ENCODE measurements around the gene SLC27A1.

Gene SLC27A1

DNA sequence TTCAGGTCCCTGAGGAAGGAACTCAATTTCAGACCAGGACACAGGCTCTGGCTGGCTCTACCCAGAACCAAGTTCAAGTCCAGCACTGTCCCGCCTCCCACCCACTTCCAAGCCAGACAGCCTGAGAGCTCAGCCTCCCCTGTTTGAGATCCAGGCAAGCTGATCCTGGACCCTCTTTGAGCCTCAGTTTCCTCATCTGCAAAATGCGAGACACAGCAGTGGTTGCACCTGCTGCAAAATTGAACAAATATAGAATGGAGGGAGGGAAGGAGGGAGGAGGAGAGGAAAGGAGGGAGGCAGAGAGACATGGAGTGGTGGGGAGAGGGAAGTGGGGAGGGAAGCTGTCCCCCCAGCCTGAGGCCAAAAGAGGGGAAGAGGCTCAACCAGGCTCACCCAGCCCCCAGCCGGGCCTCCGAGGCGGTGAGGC, 22.6 kb upstream of the SLC27A1 start:
- no CpG with 5 or more reads among the region's 5 CpGs for WGBS, 2 donors (ENCODE audit: extremely low coverage in 2 of 2, insufficient read length in 2 of 2, insufficient replicate concordance in 1 of 2)
- Histone ChIP-seq H4K91ac (ENCODE audit: low read depth, low read length, poor library complexity) (peak overlapping the region; percentile 72), H2BK120ac (ENCODE audit: low read depth, low read length) (no peak overlapping the region), H3K9ac (ENCODE audit: low read depth, low read length, poor library complexity) (peak overlapping the region; percentile 95), H3K9me3 (replicated peaks in 1 of 2; ENCODE audit: control insufficient read depth in 2 of 2, insufficient read depth in 1 of 2, low read depth in 1 of 2, low read length in 2 of 2) (no peaks in the 10 kb centered on the region), H2BK15ac (ENCODE audit: low read length) (peak overlapping the region; percentile 78), H3K4me2 (ENCODE audit: insufficient read depth, low read length, poor library complexity, severe bottlenecking) (peak overlapping the region; percentile 80), H3K18ac (ENCODE audit: low read length) (peak overlapping the region; percentile 98), H2AK5ac (ENCODE audit: low read depth, low read length) (no peak overlapping the region), H2AFZ (ENCODE audit: low read length) (peak overlapping the region; percentile 99), H3K27me3 (ENCODE audit: control insufficient read depth in 3 of 3, insufficient read depth in 3 of 3, low read depth in 1 of 3, low read length in 3 of 3) (peaks cover 0 to 11% (median 0%) of the 10 kb centered on the region in 3 experiments), H3K4me1 (ENCODE audit: control insufficient read depth in 2 of 2, insufficient read depth in 1 of 2, low read depth in 1 of 2, low read length in 2 of 2) (peaks cover 0 to 2% of the 10 kb centered on the region in 2 donors), H2BK5ac (ENCODE audit: low read length) (no peak overlapping the region), H3K14ac (ENCODE audit: low read length) (peak overlapping the region; percentile 64), H3K36me3 (replicated peaks in 1 of 2; ENCODE audit: control insufficient read depth in 2 of 2, insufficient read depth in 2 of 2, low read length in 2 of 2) (no peaks in the 10 kb centered on the region), H3K23ac (ENCODE audit: low read depth, low read length, poor library complexity) (no peak overlapping the region), H3K4ac (ENCODE audit: low read length) (no peak overlapping the region), H2BK12ac (ENCODE audit: low read length) (no peak overlapping the region), H3K4me3 (ENCODE audit: low read length in 2 of 2) (peak overlapping the region; percentile 54 to 83), H3K27ac (replicated peaks; ENCODE audit: low read length) (no peak overlapping the region), H4K8ac (ENCODE audit: low read depth, low read length) (no peak overlapping the region), H3K79me1 (ENCODE audit: low read depth, low read length) (no peaks in the 10 kb centered on the region)
- no peak for DNase-seq (ENCODE audit: low spot score)

DNA sequence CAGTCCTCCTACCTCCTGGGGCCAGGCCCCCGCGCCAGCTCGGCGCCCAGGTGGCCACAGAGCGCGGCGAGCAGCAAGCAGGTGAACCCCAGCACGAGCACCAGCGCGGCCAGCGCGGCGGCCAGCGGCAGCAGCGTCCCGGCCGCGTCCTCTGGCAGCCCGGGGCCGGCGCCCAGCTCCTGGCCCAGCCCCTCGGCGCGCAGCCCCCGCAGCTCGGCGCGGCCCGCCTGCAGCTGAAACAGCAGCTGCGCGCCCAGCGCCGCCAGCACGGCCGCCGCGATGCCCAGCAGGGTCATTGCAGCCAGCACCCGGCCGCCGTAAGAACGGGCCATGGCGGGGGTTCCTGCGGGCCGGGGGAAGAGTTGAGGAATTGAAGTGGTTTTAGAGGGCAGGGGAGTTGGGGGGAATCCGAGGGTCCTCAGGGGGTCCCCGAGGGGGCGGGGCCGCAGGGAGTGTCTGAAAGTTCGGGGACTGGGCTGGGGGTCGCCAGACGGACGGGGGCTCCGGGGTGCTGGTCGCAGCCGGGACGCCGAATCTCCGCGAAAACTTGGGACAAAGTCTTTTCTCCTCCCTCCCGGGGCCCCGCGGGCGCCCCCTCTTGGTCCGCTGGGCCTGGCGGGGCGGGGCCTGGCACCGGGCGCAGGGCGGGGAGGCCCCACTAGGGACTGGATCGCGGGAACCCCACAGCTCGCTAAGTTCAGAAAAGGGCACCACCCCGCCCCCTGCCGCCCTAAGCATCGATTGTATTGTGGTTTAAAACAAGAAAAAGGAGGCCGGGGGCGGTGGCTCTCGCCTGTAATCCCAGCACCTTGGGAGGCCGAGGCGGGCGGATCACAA, 22.0 kb upstream of the SLC27A1 start, which contains the start of gene TMEM221:
Gene TMEM221, minus strand, starts transcription at position 538 of the 837 bp plus-strand sequence. Its CDS starts 206 bp downstream, at position 332.
- H2AFZ ChIP-seq (ENCODE audit: low read length) = peak within 1 kb of the TSS; percentile 99
- WGBS, 2 donors (ENCODE audit: extremely low coverage in 2 of 2, insufficient read length in 2 of 2, insufficient replicate concordance in 1 of 2) = no CpG with 5 or more reads among the region's 81 CpGs
- DNase-seq (ENCODE audit: low spot score) = no peak

DNA sequence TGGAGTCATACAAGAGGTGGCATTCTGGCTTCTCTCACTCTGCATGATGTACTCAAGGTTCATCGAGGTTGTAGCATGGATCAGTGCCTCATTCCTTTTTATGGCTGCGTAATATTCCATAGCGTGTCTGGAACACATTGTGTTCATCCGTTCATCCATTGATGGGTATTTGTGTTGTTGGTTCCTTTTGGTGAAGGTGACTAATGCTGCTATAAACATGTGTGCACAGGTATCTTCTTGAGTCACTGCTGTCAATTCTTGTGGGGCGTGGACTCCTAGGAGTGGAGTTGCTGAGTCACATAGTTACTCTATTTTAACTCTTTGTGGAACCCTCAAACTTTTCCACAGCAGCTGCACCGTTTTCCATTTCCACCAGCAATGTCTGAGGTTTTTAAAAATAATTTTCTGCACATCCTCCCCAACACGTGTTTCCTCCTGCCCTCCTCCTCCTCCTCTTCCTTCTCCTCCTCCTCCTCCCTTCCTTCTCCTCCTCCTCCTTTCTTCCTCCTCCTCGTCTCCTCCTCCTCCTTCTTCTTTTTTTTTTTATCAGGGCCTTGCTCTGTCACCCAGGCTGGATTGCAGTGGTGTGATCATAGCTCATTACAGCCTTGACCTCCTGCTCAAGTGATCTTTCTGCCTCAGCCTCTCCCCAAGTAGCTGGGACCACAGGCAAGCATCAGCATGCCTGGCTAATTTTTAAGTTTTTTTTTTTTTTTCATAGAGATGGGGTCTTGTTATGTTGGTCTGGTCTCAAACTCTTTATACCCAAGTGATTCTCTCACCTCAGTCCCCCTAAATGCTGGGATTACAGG, 19.9 kb upstream of the SLC27A1 start:
- DNase-seq (ENCODE audit: low spot score) = no peak
- no CpG with 5 or more reads among the region's 8 CpGs for WGBS, 2 donors (ENCODE audit: extremely low coverage in 2 of 2, insufficient read length in 2 of 2, insufficient replicate concordance in 1 of 2)

More for the DNA sequence above, 22.0 kb upstream of the SLC27A1 start, which contains the start of gene TMEM221:
- Histone ChIP-seq H3K36me3 (replicated peaks in 1 of 2; ENCODE audit: control insufficient read depth in 2 of 2, insufficient read depth in 2 of 2, low read length in 2 of 2) (no peaks in the 10 kb centered on the region), H3K27me3 (ENCODE audit: control insufficient read depth in 3 of 3, insufficient read depth in 3 of 3, low read depth in 1 of 3, low read length in 3 of 3) (peaks cover 0 to 11% (median 0%) of the 10 kb centered on the region in 3 experiments), H3K9ac (ENCODE audit: low read depth, low read length, poor library complexity) (peak within 1 kb of the TSS; percentile 95), H2BK15ac (ENCODE audit: low read length) (peak within 1 kb of the TSS; percentile 78), H2BK120ac (ENCODE audit: low read depth, low read length) (no peak within 1 kb of the TSS), H4K8ac (ENCODE audit: low read depth, low read length) (no peak within 1 kb of the TSS), H2BK5ac (ENCODE audit: low read length) (no peak within 1 kb of the TSS), H3K23ac (ENCODE audit: low read depth, low read length, poor library complexity) (no peak within 1 kb of the TSS), H3K9me3 (replicated peaks in 1 of 2; ENCODE audit: control insufficient read depth in 2 of 2, insufficient read depth in 1 of 2, low read depth in 1 of 2, low read length in 2 of 2) (no peaks in the 10 kb centered on the region), H2AK5ac (ENCODE audit: low read depth, low read length) (no peak within 1 kb of the TSS), H3K4me2 (ENCODE audit: insufficient read depth, low read length, poor library complexity, severe bottlenecking) (peak within 1 kb of the TSS; percentile 80), H3K14ac (ENCODE audit: low read length) (peak within 1 kb of the TSS; percentile 64), H2BK12ac (ENCODE audit: low read length) (no peak within 1 kb of the TSS), H3K18ac (ENCODE audit: low read length) (peak within 1 kb of the TSS; percentile 98), H3K79me1 (ENCODE audit: low read depth, low read length) (no peaks in the 10 kb centered on the region), H3K4me1 (ENCODE audit: control insufficient read depth in 2 of 2, insufficient read depth in 1 of 2, low read depth in 1 of 2, low read length in 2 of 2) (peaks cover 0 to 2% of the 10 kb centered on the region in 2 donors), H3K4ac (ENCODE audit: low read length) (no peak within 1 kb of the TSS), H4K91ac (ENCODE audit: low read depth, low read length, poor library complexity) (peak within 1 kb of the TSS; percentile 72), H3K4me3 (ENCODE audit: low read length in 2 of 2) (peak within 1 kb of the TSS; percentile 54 to 83), H3K27ac (replicated peaks; ENCODE audit: low read length) (no peak within 1 kb of the TSS)

More for the DNA sequence above, 19.9 kb upstream of the SLC27A1 start:
- H3K18ac ChIP-seq (ENCODE audit: low read length) = no peak overlapping the region
- H3K36me3 ChIP-seq (replicated peaks in 1 of 2; ENCODE audit: control insufficient read depth in 2 of 2, insufficient read depth in 2 of 2, low read length in 2 of 2) = no peaks in the 10 kb centered on the region
- no peak overlapping the region for H2BK15ac ChIP-seq (ENCODE audit: low read length)
- H2AFZ ChIP-seq (ENCODE audit: low read length) = no peak overlapping the region
- H3K27me3 ChIP-seq (ENCODE audit: control insufficient read depth in 3 of 3, insufficient read depth in 3 of 3, low read depth in 1 of 3, low read length in 3 of 3) = peaks cover 4 to 22% (median 12%) of the 10 kb centered on the region in 3 experiments
- no peak overlapping the region for H3K4me3 ChIP-seq (ENCODE audit: low read length in 2 of 2)
- H2AK5ac ChIP-seq (ENCODE audit: low read depth, low read length) = no peak overlapping the region
- H2BK12ac ChIP-seq (ENCODE audit: low read length) = no peak overlapping the region
- H3K4me1 ChIP-seq (ENCODE audit: control insufficient read depth in 2 of 2, insufficient read depth in 1 of 2, low read depth in 1 of 2, low read length in 2 of 2) = peaks cover 5 to 8% of the 10 kb centered on the region in 2 donors
- H3K4ac ChIP-seq (ENCODE audit: low read length) = no peak overlapping the region
- H2BK5ac ChIP-seq (ENCODE audit: low read length) = no peak overlapping the region
- no peaks in the 10 kb centered on the region for H3K79me1 ChIP-seq (ENCODE audit: low read depth, low read length)
- no peak overlapping the region for H2BK120ac ChIP-seq (ENCODE audit: low read depth, low read length)
- no peak overlapping the region for H3K27ac ChIP-seq (replicated peaks; ENCODE audit: low read length)
- H3K4me2 ChIP-seq (ENCODE audit: insufficient read depth, low read length, poor library complexity, severe bottlenecking) = no peak overlapping the region
- no peak overlapping the region for H3K14ac ChIP-seq (ENCODE audit: low read length)
- no peaks in the 10 kb centered on the region for H3K9me3 ChIP-seq (replicated peaks in 1 of 2; ENCODE audit: control insufficient read depth in 2 of 2, insufficient read depth in 1 of 2, low read depth in 1 of 2, low read length in 2 of 2)
- H4K8ac ChIP-seq (ENCODE audit: low read depth, low read length) = no peak overlapping the region
- H3K23ac ChIP-seq (ENCODE audit: low read depth, low read length, poor library complexity) = no peak overlapping the region
- no peak overlapping the region for H4K91ac ChIP-seq (ENCODE audit: low read depth, low read length, poor library complexity)
- no peak overlapping the region for H3K9ac ChIP-seq (ENCODE audit: low read depth, low read length, poor library complexity)

Data from neuronal stem cell (in vitro differentiated cells).